Measurements from ENCODE around the gene ZIC3.

ZIC3 gene

GRCh38 chrX:137573324-137574101, 7.6 kb downstream of the ZIC3 start:
- Histone ChIP-seq H3K4me3 (ENCODE audit: low read depth, low read length) (no peak overlapping the region), H3K27me3 (replicated peaks) (no peaks in the 10 kb centered on the region), H3K27ac (no peak overlapping the region), H3K36me3 (replicated peaks) (no peaks in the 10 kb centered on the region)
- TF ChIP-seq, protein P1, sequence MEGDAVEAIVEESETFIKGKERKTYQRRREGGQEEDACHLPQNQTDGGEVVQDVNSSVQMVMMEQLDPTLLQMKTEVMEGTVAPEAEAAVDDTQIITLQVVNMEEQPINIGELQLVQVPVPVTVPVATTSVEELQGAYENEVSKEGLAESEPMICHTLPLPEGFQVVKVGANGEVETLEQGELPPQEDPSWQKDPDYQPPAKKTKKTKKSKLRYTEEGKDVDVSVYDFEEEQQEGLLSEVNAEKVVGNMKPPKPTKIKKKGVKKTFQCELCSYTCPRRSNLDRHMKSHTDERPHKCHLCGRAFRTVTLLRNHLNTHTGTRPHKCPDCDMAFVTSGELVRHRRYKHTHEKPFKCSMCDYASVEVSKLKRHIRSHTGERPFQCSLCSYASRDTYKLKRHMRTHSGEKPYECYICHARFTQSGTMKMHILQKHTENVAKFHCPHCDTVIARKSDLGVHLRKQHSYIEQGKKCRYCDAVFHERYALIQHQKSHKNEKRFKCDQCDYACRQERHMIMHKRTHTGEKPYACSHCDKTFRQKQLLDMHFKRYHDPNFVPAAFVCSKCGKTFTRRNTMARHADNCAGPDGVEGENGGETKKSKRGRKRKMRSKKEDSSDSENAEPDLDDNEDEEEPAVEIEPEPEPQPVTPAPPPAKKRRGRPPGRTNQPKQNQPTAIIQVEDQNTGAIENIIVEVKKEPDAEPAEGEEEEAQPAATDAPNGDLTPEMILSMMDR (IDR thresholded peaks at IDR 0.05; ENCODE audit: low read depth, low read length, missing control alignments), result no peak
- DNase-seq, result no peak
- in situ Hi-C loops (cut with HindIII; ENCODE audit: low pct_ligation_motif_present, low sequenced_read_pairs), result no loop called here

DNA sequence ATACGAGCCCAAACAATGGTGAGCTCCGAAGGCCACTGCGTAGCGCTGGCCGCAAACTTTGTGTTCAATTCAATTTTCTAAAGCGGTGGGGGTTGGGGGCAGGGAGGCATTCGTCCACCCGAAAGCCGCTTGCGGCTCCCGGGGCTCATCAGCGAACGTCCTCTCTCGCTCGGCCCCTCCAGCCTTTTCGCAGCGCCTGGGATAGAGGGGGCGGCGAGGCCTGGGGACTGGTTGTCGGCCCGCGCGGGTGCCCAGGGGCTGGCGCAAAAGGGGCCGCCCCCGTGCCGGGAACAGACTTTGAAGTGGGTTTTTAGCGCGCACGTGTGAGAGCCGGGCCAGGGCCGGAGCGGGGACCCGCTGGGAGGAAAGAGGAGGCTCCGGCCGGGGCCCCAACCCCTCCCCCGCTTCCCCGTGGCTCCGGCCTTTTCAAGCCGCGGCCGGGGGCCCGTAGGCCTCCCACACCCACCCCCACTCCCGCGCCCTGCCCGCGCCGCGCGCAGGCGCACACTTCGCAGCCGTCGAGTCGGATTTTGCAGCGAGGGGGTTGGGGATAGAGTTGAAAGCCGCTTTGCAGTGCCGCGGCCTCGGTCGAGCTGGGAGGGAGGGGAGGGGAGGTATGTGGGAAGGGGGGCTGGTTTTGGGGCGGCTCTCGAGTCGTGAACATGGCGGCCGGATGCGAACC, 8.3 kb downstream of the ZIC3 start:
- H3K27ac ChIP-seq, result no peak overlapping the region
- TF ChIP-seq, protein P1 (IDR thresholded peaks at IDR 0.05; ENCODE audit: low read depth, low read length, missing control alignments), result no peak
- no peak for DNase-seq
- H3K27me3 ChIP-seq (replicated peaks), result no peaks in the 10 kb centered on the region
- in situ Hi-C loops (cut with HindIII; ENCODE audit: low pct_ligation_motif_present, low sequenced_read_pairs), result no loop called here
- no peaks in the 10 kb centered on the region for H3K36me3 ChIP-seq (replicated peaks)
- no peak overlapping the region for H3K4me3 ChIP-seq (ENCODE audit: low read depth, low read length)

GRCh38 chrX:137574784-137575293, 8.9 kb downstream of the ZIC3 start:
- H3K27me3 ChIP-seq (replicated peaks), result no peaks in the 10 kb centered on the region
- no peak overlapping the region for H3K27ac ChIP-seq
- in situ Hi-C loops (cut with HindIII; ENCODE audit: low pct_ligation_motif_present, low sequenced_read_pairs), result no loop called here
- no peaks in the 10 kb centered on the region for H3K36me3 ChIP-seq (replicated peaks)
- H3K4me3 ChIP-seq (ENCODE audit: low read depth, low read length), result no peak overlapping the region
- TF ChIP-seq, protein P1 (IDR thresholded peaks at IDR 0.05; ENCODE audit: low read depth, low read length, missing control alignments), result no peak
- no peak for DNase-seq

GRCh38 chrX:137575596-137576255, 9.8 kb downstream of the ZIC3 start:
- TF ChIP-seq, protein P1 (IDR thresholded peaks at IDR 0.05; ENCODE audit: low read depth, low read length, missing control alignments), result no peak
- no peak for DNase-seq
- Histone ChIP-seq H3K36me3 (replicated peaks) (no peaks in the 10 kb centered on the region), H3K27ac (no peak overlapping the region), H3K27me3 (replicated peaks) (no peaks in the 10 kb centered on the region), H3K4me3 (ENCODE audit: low read depth, low read length) (no peak overlapping the region)
- in situ Hi-C loops (cut with HindIII; ENCODE audit: low pct_ligation_motif_present, low sequenced_read_pairs), result no loop called here

DNA sequence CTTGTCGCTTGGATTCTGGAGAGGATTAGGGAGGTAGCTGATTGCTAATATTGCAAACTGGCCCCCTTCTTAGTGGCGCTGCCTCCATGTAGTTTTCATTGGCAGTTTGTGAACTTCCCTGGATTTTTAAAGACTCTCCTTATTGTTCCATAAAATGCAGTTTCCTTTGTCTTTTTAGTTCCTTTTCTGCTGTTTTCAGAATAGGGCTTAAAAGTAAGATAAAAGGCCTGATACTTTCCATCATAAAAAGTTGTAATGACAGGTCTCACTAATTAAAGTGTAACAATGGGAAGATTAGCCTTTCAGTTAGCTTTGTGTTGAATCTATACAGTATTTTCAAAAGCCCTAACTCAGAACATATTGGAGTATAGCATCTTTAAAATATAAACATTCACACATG, 21.2 kb downstream of the ZIC3 start:
- Histone ChIP-seq H3K27me3 (replicated peaks) (no peaks in the 10 kb centered on the region), H3K4me3 (ENCODE audit: low read depth, low read length) (no peak overlapping the region), H3K27ac (no peak overlapping the region), H3K36me3 (replicated peaks) (no peaks in the 10 kb centered on the region)
- in situ Hi-C loops (cut with HindIII; ENCODE audit: low pct_ligation_motif_present, low sequenced_read_pairs), result no loop called here
- DNase-seq, result no peak
- TF ChIP-seq, protein P1 (IDR thresholded peaks at IDR 0.05; ENCODE audit: low read depth, low read length, missing control alignments), result no peak

All from brain microvascular endothelial cell (primary cell).